SK-N-SH (cell line): ENCODE measurements around the gene PRPH.

ENCODE experiments used
- CHD2 ChIP-seq: fragments of 150-350 bp; IDR thresholded peaks from 2 replicates; pipeline ENCODE4 v1.6.1; 2018; ENCODE audit warnings: low read length; ENCODE audit not compliant: partially characterized antibody
- RAD21 ChIP-seq: IDR thresholded peaks from 2 replicates; pipeline ENCODE4 v1.6.1; 2012; ENCODE audit warnings: mild to moderate bottlenecking, low read length
- TAF1 ChIP-seq: IDR thresholded peaks from 2 replicates; pipeline ENCODE4 v1.6.1; 2012; ENCODE audit warnings: low read depth, mild to moderate bottlenecking, low read length, moderate library complexity, borderline replicate concordance
- TCF12 ChIP-seq: IDR thresholded peaks from 2 replicates; pipeline ENCODE4 v1.4.0; 2012
- YY1 ChIP-seq: IDR thresholded peaks from 2 replicates; pipeline ENCODE4 v1.4.0; 2012; ENCODE audit warnings: low read depth, mild to moderate bottlenecking
- TF ChIP-seq, protein P1 (sequence below): fragments of 200-600 bp; sonication (generic); IDR thresholded peaks from 2 replicates; pipeline ENCODE4 v1.6.1; 2017; ENCODE audit warnings: antibody characterized with exemption, mild to moderate bottlenecking, moderate library complexity
- TF ChIP-seq, protein P2 (sequence below): IDR thresholded peaks from 2 replicates; pipeline ENCODE4 v1.4.0; 2012; ENCODE audit warnings: low read depth

DNA sequence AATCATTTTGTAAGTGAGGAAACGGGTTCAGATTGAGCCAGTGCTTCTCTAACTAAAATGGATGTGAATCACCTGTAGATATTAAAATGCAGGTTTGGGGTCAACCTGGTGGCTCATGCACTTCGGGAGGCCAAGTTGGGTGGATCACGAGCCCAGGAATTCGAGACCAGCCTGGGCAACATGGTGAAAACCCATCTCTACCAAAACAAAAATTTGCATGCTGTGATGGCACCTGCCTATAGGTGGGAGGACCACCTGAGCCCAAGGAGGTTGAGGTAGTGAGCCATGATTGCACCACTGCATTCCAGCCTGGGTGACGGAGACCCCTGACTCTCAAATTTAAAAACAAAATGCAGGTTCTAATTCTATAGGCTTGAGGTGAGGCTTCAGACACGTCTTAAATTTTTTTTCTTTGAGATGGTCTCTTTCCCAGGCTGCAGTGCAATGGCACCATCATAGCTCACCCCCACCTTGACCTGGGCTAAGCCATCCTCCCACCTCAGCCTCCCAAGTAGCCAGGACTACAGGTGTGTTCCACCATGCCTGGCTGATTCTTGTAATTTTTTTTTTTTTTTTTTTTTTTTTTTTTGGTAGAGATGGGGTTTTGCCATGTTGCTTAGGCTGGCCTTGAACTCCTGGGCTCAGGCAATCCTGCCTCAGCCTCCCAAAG lies 21.1 kb upstream of the PRPH start:
- TF ChIP-seq, protein P1, sequence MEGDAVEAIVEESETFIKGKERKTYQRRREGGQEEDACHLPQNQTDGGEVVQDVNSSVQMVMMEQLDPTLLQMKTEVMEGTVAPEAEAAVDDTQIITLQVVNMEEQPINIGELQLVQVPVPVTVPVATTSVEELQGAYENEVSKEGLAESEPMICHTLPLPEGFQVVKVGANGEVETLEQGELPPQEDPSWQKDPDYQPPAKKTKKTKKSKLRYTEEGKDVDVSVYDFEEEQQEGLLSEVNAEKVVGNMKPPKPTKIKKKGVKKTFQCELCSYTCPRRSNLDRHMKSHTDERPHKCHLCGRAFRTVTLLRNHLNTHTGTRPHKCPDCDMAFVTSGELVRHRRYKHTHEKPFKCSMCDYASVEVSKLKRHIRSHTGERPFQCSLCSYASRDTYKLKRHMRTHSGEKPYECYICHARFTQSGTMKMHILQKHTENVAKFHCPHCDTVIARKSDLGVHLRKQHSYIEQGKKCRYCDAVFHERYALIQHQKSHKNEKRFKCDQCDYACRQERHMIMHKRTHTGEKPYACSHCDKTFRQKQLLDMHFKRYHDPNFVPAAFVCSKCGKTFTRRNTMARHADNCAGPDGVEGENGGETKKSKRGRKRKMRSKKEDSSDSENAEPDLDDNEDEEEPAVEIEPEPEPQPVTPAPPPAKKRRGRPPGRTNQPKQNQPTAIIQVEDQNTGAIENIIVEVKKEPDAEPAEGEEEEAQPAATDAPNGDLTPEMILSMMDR, result no peak
- TF ChIP-seq CHD2, result no peak
- no peak for TF ChIP-seq RAD21
- TF ChIP-seq TCF12, result no peak
- no peak for TF ChIP-seq TAF1
- TF ChIP-seq YY1, result no peak
- TF ChIP-seq, protein P2, sequence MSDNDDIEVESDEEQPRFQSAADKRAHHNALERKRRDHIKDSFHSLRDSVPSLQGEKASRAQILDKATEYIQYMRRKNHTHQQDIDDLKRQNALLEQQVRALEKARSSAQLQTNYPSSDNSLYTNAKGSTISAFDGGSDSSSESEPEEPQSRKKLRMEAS, result no peak
